ENCODE measurements around the gene GABRB1.

DNA sequence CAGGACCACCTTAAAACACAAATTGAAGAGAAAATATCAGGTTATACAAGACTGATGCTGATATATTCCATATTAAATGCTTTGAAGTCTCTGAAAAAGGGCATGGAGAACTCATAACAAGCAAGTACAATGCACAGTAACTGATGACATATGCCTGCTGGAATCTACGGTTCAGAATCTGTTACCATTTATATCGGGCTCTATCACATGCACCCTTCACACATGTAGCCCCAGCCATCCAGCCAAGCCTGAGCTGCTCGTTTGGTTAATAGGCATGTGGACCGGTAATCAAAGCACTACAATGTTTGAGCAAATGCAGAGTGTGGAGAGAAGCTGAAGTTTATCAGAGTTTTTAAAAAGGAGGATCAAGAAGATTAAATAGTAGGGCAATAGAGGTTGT, 420.3 kb downstream of the GABRB1 start:
- TF ChIP-seq, protein P1, sequence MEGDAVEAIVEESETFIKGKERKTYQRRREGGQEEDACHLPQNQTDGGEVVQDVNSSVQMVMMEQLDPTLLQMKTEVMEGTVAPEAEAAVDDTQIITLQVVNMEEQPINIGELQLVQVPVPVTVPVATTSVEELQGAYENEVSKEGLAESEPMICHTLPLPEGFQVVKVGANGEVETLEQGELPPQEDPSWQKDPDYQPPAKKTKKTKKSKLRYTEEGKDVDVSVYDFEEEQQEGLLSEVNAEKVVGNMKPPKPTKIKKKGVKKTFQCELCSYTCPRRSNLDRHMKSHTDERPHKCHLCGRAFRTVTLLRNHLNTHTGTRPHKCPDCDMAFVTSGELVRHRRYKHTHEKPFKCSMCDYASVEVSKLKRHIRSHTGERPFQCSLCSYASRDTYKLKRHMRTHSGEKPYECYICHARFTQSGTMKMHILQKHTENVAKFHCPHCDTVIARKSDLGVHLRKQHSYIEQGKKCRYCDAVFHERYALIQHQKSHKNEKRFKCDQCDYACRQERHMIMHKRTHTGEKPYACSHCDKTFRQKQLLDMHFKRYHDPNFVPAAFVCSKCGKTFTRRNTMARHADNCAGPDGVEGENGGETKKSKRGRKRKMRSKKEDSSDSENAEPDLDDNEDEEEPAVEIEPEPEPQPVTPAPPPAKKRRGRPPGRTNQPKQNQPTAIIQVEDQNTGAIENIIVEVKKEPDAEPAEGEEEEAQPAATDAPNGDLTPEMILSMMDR (IDR thresholded peaks at IDR 0.05), result no peak
- no peak for TF ChIP-seq EZH2 (IDR thresholded peaks at IDR 0.05; ENCODE audit: borderline replicate concordance, insufficient read depth, low read depth, low read length, poor library complexity, severe bottlenecking)

Measured in B cell (primary cell).